Heart right ventricle (tissue), 16 donors: Measurements from ENCODE around the gene SRGAP3. TPM values are rescaled to one million over a fixed set of nuclear protein-coding genes. Genes with fewer than 3 reads are reported as not detected.

Experiments
- ATAC-seq, 8 donors: fragments of 200-7000 bp; cut with Tn5 transposase; one replicate each; pipeline ENCODE4 v1.9.1; 2020; ENCODE audit warnings: mild to moderate bottlenecking in 8 of 8, moderate library complexity in 8 of 8, moderate number of reproducible peaks in 1 of 8
- DNase-seq, 2 donors: peaks; one replicate each; pipeline ENCODE4 v3.0.0-alpha.2; 2020
- H3K27ac ChIP-seq, 10 donors: fragments of 200-600 bp; sonication (generic) in 2 of 10; one replicate each; pipeline versions ENCODE4 v1.5.0 to v1.8.0; 2020 to 2022; ENCODE audit warnings: mild to moderate bottlenecking in 3 of 10
- H3K27me3 ChIP-seq, 7 donors: fragments of 200-600 bp; one replicate each; pipeline ENCODE4 v1.8.0; 2021 to 2022; ENCODE audit warnings: mild to moderate bottlenecking in 2 of 7
- H3K36me3 ChIP-seq, 9 donors: fragments of 200-600 bp; sonication (generic) in 1 of 9; one replicate each; pipeline versions ENCODE4 v1.5.0 to v1.8.0; 2020 to 2022; ENCODE audit warnings: mild to moderate bottlenecking in 2 of 9
- H3K4me1 ChIP-seq, 9 donors: fragments of 200-600 bp; sonication (generic) in 1 of 9; one replicate each; pipeline versions ENCODE4 v1.5.0 to v1.8.0; 2020 to 2022; ENCODE audit warnings: mild to moderate bottlenecking in 4 of 9
- H3K4me3 ChIP-seq, 10 donors: fragments of 200-600 bp; sonication (generic) in 2 of 10; one replicate each; pipeline versions ENCODE4 v1.5.0 to v1.8.0; 2020 to 2022; ENCODE audit warnings: mild to moderate bottlenecking in 7 of 10, moderate library complexity in 2 of 10
- H3K9me3 ChIP-seq, 11 donors: fragments of 200-600 bp in 10 of 11; sonication (generic) in 2 of 11; one replicate each; pipeline versions ENCODE4 v1.5.0 to v1.8.0; 2013 to 2022; ENCODE audit warnings: mild to moderate bottlenecking in 2 of 11, control low read depth in 1 of 11, moderate library complexity in 1 of 11
- CTCF ChIP-seq, 9 donors: fragments of 200-600 bp; sonication (generic) in 2 of 9; IDR thresholded peaks; one replicate each; pipeline versions ENCODE4 v1.5.0 to v1.8.0; 2021 to 2022; ENCODE audit warnings: antibody characterized with exemption in 9 of 9, mild to moderate bottlenecking in 5 of 9, moderate library complexity in 1 of 9
- WGBS, 2 donors: extraction: QIAGEN DNeasy Blood & Tissue Kit; methylation state at CpG; one replicate each; pipeline ENCODE4 v1.1.7; 2013; ENCODE audit warnings: inconsistent platforms in 1 of 2; 5-methylcytosine and 5-hydroxymethylcytosine counted together
- intact Hi-C, 10 donors: fragments of 100-400 bp; cut with DNase I; formaldehyde crosslinking; loops; one replicate each; pipeline versions ENCODE4 v1.11.1 to v1.14.2; 2022
- polyA plus RNA-seq, 2 donors: library from polyadenylated mRNA; stranded (reverse); fragments of 200-250 nt; gene quantifications; one replicate each; pipeline ENCODE4 v1.2.3, GENCODE V29; 2013
- total RNA-seq, 10 donors: library from RNA; stranded (reverse); fragmentation: NEBNext Ultra II Directional in 3 of 10; extraction: Animal tissue kit (Norgen Biotek cat#: 25700) in 3 of 10; gene quantifications; one replicate each; pipeline versions ENCODE4 v1.2.1 to v1.2.4, GENCODE V29; 2021 to 2023
- donor health status: Arrhythmogenic right ventricular cardiomyopathy.
- donor health status: ischemic (EF 13 %, LVEDD 7.1; RV severe dilation, severe dysfunction).
- donor health status: healthy with polysubstance abuse.
- donor health status: DM: no; HTN: yes; CAD: no.
- donor health status: DM: no; HTN: no; CAD: no.
- donor health status: ischemic (EF 25% LVEDD 6.9; RV normal size, moderate dysfunction).
- donor health status: ischemic (EF 25% LVEDD 5.7; RV mildly dilated, moderate dysfunction).
- donor health status: healthy.
- donor health status: DM: yes; HTN: yes; CAD: no.
- donor health status: Ischemic cardiomyopathy.
- donor health status: ischemic (EF 35%, LVEDD 5.7; RV mildly dilated, moderate dysfunction).
- donor health status: nonischemic (EF 11% LVEDD 7.7; RV severe dilation, severe dysfunction).
- donor health status: DM: yes; HTN: yes; CAD: no.
- donor health status: PGD.
- donor health status: ischemic (EF 29% LVEDD 5.4; RV normal size, mild dysfunction).
- donor health status: nonischemic (EF 23%, LVEDD 6.1; RV moderate dilation, normal function).

The SRGAP3 gene
- total and polyA plus RNA-seq, 12 donors = 0.67 to 16.1 (median 10.6) TPM

GRCh38 chr3:9194509-9195184 lies 54.8 kb downstream of the SRGAP3 start:
- H3K9me3 ChIP-seq = no peaks in the 10 kb centered on the region
- no peak for DNase-seq
- no peaks in the 10 kb centered on the region for H3K36me3 ChIP-seq
- H3K27me3 ChIP-seq = no peaks in the 10 kb centered on the region
- H3K27ac ChIP-seq = no peak overlapping the region
- H3K4me1 ChIP-seq = peaks cover 0 to 18% (median 0%) of the 10 kb centered on the region in 9 donors
- intact Hi-C loops = no loop called here
- TF ChIP-seq CTCF (IDR thresholded peaks at IDR 0.05) = no peak
- H3K4me3 ChIP-seq = no peak overlapping the region
- WGBS, 2 donors = 78 to 80% methylated on average over 4 of the region's 4 CpGs
- no peak for ATAC-seq

GRCh38 chr3:9193633-9194195 lies 55.7 kb downstream of the SRGAP3 start:
- H3K36me3 ChIP-seq = no peaks in the 10 kb centered on the region
- no peak overlapping the region for H3K27ac ChIP-seq
- H3K4me1 ChIP-seq = peaks cover 0 to 14% (median 0%) of the 10 kb centered on the region in 9 donors
- TF ChIP-seq CTCF (IDR thresholded peaks at IDR 0.05) = no peak
- WGBS, 2 donors = 73 to 77% methylated on average over 10 of the region's 10 CpGs
- no peaks in the 10 kb centered on the region for H3K9me3 ChIP-seq
- intact Hi-C loops = no loop called here
- ATAC-seq (peak in 1 of 8 donors; percentile 54), DNase-seq (no peak)
- no peaks in the 10 kb centered on the region for H3K27me3 ChIP-seq
- H3K4me3 ChIP-seq = no peak overlapping the region

DNA sequence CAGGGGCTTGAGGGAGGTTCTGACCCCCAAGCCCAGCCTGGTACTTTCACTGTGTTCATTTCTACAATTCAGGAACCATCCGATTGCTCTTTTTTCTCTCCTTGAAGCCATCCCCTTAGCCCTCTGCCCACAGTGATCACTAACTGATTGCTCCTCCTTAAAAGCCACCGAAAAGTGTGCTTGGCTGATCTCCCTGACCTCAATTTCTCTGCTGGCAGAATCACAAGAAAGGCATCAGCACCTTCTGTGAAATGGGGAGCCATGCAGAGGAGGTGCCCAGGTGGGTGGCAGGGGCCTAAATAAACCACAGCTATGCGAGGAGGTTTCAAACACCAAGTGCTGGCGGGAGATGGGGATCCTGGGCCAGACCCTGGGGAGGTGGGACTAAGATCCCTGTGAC lies 56.2 kb downstream of the SRGAP3 start:
- ATAC-seq = no peak
- no peak for DNase-seq
- no peak overlapping the region for H3K4me3 ChIP-seq
- intact Hi-C loops = no loop called here
- H3K9me3 ChIP-seq = no peaks in the 10 kb centered on the region
- peaks cover 0 to 10% (median 0%) of the 10 kb centered on the region in 9 donors for H3K4me1 ChIP-seq
- H3K36me3 ChIP-seq = no peaks in the 10 kb centered on the region
- no peaks in the 10 kb centered on the region for H3K27me3 ChIP-seq
- H3K27ac ChIP-seq = no peak overlapping the region
- no peak for TF ChIP-seq CTCF (IDR thresholded peaks at IDR 0.05)
- WGBS, 2 donors = 88 to 90% methylated on average over 4 of the region's 4 CpGs

- WGBS, 2 donors = 80 to 88% methylated on average over 9 of the region's 9 CpGs
- H3K27ac ChIP-seq = no peak overlapping the region
- DNase-seq (no peak), ATAC-seq (peak in 4 of 8 donors; percentile 42 to 50 (median 46))
- H3K9me3 ChIP-seq = no peaks in the 10 kb centered on the region
- intact Hi-C loops = no loop called here
- TF ChIP-seq CTCF (IDR thresholded peaks at IDR 0.05) = no peak
- H3K4me3 ChIP-seq = no peak overlapping the region
- peaks cover 0 to 10% (median 0%) of the 10 kb centered on the region in 9 donors for H3K4me1 ChIP-seq
- no peaks in the 10 kb centered on the region for H3K36me3 ChIP-seq
- H3K27me3 ChIP-seq = no peaks in the 10 kb centered on the region
These were observed 57.0 kb downstream of the SRGAP3 start for GRCh38 chr3:9192248-9193025.
